RPMI7951 (cell line): ENCODE measurements around the gene ZBTB24. TPM values are rescaled to one million over a fixed set of nuclear protein-coding genes. Genes with fewer than 3 reads are reported as not detected.

Source experiments
- DNase-seq: peaks from one replicate; pipeline ENCODE4 v3.0.0-alpha.2; 2012; ENCODE audit warnings: low read depth
- total RNA-seq: library from RNA; depleted of rRNA; stranded (reverse); fragments of >200 nt; shearing (Covaris generic); gene quantifications from 2 replicates; pipeline ENCODE4 v1.2.3, GENCODE V29; 2014

Gene ZBTB24
- total RNA-seq, 1 experiment from 2014 or later: 8.4 TPM

DNA sequence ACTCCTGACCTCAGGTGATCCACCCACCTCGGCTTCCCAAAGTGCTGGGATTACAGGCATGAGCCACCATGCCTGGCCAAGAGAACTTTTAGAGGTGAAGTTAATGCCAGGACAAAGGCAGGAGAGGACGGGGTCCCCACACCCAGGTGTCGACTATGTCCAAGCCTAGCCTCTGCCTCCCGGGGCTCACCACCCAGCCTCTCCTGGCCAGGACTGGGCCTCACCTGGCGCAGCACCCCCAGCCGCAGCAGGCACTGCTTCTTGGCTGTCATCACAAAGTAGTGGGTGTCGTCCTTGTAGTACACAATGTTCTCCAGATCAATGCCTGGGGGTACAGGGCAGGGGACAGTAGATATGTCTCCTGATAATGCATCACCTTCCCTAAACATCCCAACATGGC lies 31.6 kb downstream of the ZBTB24 start:
- DNase-seq: no peak

DNA sequence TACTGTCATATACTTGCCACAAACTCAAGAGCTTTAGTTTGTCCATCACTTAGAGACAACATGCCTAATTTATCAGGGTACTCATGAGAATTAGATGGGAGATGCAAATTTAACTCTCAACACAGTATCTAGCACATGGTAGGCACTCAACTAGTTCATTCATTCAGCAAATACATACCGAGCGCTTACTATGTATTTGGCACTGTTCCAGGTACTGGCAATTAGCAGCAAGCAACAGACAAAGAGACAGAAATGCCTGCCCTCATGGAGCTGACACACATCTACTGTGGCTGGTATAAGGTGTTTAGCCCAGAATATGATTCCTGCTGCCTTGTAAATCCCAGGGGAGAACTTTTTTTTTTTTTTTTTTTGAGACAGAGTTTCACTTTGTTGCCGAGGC lies 32.2 kb downstream of the ZBTB24 start:
- DNase-seq: no peak

- no peak for DNase-seq
Measured at GRCh38 chr6:109449795-109450673, 33.0 kb downstream of the ZBTB24 start.

GRCh38 chr6:109449064-109449794 lies 33.8 kb downstream of the ZBTB24 start:
- DNase-seq: no peak

GRCh38 chr6:109448615-109449014 lies 34.4 kb downstream of the ZBTB24 start:
- no peak for DNase-seq

DNA sequence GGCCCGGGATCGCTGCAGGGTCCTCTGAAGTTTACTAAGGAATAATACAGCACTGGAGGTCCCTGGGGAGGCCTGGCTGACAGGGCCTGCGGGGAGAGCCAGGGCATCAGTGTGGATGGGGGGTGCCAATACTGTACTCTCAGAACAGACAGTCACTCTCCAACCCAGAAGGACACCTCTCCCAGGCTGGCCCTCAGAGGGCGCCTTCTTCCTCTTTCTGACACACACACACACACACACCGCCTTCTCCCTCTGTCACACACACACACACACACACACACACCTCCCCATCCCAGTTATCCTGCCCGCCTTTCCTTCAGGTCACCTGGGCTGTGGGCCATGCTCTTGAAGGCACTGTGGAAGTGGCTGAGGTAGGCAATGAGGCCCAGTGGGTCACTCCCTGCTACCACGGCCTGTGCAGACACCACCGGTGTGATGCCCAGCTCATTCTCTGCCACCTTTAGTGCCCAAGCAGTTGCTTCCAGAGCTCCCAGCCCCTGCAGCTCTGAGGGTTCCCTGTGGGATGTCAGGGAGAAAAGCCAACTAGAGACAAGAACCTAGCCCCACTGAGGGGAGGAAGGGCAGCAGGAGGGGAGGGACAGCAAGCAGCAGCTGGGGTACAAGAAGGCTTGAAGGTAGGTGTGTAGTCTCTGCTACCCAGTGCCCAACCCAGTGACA lies 35.0 kb downstream of the ZBTB24 start:
- no peak for DNase-seq

DNA sequence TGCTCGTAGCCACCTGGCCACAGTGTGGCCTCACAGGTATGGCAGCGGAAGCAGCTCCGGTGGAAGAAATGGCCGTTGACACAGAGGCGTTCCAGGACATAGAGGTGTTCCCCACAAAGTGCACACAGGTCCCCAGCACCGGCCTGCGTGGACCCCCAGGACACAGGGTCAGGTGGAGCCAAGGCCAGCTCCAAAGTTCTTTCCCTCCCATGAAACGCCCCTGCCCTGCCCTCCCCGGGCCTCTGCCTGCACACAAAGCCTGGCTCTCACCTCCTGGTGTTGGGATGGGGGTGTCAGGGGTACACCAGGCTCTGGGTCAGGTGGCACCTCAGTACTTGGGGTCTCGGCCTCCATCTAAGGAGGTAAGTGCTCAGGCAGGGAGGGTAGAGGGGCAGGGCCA lies 35.9 kb downstream of the ZBTB24 start:
- no peak for DNase-seq

DNA sequence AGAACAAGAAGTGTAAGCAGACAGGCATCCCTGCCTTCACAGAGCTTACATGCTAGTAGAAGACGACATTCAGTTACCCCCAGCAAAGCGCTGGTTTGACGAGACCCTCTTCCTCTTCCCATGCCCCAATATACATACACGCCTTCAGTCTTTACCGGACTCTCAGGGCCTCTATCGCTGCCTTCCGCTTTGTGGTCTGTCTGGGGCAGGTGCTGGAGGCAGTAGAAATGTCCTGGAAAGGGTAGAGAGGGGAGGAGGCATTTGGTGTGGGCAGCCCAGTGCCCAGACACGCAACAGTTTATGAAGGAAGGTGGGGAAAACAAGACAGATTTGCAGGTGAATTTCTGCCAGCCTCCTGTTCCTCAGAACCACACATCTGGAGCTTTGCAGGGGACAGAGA lies 36.5 kb downstream of the ZBTB24 start:
- DNase-seq: no peak

DNA sequence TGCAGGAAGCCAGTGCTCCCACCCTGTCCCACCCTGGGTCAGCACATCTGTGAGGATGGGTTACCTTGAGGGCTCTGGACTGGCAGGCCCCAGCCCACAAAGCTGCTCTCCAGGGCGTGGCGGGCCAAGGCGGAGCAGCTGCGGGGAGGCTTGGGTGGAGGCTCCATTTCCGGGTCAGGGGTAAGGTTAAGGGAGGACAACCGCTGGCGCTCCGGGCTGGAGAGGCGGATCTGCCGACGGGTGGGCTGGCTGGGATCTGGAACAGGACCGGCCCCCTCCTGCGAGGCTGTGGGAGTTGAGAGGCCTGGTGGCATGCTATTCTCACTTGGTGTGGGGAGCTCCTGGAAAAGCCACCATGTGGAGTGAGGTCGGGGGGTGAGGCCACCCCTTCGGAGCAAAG lies 36.9 kb downstream of the ZBTB24 start:
- DNase-seq: no peak

DNA sequence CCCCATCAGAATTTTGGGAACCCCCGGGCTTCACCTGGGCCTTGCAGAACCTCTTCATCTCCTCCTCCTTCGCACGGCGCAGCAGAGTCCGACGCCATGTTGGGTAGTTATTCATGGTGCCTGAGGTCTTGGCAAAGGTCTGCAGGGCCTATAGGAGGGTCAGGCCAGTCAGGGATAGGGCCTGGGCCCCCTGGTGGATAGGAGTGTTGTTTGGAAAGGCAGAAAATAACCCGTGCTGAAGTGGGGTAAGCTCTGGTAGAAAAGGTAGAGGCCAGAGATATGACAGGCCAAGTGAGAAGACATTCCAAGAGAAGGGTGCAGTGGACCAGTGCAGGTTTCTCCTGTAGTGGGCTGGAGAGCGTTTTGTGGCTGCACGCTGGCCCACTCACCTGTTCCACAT lies 37.6 kb downstream of the ZBTB24 start:
- DNase-seq: no peak

DNA sequence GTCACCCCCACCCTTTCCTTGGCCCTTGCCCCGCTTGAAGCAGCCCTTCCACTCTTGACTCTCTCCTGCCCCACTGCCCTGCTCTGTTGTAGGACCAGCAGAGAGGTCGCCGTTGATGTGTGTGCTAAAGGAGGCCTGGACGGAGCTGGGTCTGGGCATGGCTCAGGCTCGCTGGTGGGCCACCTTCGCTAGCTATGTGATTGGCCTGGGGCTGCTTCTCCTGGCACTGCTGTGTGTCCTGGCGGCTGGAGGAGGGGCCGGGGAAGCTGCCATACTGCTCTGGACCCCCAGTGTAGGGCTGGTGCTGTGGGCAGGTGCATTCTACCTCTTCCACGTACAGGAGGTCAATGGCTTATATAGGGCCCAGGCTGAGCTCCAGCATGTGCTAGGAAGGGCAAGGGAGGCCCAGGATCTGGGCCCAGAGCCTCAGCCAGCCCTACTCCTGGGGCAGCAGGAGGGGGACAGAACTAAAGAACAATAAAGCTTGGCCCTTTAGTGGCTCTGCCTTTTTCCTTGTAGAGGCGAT lies 39.5 kb downstream of the ZBTB24 start:
- no peak for DNase-seq

DNA sequence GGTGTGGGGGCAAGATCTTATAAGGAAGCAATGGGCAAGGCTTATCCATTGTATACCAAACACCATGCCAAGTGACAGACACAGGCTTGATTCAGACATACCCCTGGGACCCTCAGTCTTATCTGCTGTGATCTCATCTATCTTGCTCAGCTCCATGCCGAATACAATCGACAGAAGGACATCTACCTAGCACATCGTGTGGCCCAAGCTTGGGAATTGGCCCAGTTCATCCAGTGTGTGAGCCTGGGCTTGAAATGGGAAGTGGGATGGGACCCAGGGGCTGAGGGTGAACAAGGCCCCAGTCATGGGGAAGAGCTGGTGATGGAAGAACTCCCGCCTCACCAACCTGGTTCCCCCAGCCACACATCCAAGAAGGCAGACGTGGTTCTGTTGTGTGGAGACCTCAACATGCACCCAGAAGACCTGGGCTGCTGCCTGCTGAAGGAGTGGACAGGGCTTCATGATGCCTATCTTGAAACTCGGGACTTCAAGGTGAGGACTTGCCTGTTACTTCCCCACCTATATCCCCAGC lies 40.6 kb downstream of the ZBTB24 start:
- DNase-seq: no peak

DNA sequence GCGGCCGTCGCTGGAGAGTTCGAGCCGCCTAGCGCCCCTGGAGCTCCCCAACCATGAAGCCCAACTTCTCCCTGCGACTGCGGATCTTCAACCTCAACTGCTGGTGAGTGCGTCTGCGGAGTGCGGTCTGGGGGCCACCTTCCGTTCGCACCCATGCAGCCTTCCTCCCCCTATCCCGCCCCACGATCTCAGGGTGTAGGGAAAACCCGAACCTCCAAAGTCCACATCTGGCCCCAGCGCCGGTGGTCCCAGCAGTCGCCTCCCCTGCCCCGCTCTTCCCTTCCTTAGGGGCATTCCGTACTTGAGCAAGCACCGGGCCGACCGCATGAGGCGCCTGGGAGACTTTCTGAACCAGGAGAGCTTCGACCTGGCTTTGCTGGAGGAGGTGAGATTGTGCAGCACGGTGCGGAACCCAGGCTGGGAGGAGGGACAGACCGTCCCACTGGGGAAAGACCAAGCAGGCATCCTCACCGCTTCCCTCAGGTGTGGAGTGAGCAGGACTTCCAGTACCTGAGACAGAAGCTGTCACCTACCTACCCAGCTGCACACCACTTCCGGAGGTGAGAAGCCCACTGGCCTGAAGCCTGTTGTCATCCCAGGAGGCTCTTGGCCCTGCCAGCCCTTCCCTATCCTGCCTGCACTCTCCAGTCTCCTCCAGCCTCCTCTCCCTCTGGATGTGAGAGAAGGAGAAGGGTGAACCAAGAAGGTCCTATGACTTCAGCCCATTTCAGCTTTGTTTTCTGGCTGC lies 41.8 kb downstream of the ZBTB24 start:
- DNase-seq: peak; percentile 43

- peak; percentile 85 for DNase-seq
Measured at GRCh38 chr6:109440331-109441068, 42.5 kb downstream of the ZBTB24 start, which contains the start of the genes PPIL6 and SMPD2. Gene PPIL6 (minus strand): TSS chr6:109440628. CDS start chr6:109440590, 38 bp downstream. Gene SMPD2 (plus strand): TSS chr6:109440724. CDS start chr6:109441122, 398 bp downstream.

DNA sequence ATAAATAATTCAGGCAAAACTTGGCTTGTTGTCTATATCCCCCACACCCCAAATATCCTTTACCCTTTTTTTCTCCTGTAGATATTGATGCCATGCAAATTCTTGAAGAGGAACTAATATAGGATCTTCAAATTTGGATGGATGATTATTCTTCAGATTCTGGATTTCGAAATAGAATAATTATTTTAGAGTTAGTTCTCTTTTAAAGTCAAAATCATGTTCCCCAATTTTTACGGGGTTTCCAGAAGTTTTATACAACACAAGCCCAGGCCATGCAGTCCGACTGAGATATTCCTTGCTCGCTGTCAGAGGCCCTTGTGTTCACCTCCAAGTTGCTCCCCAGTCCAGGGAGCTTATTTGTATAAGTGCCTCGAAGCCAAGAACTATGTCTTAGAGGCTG lies 47.0 kb downstream of the ZBTB24 start:
- DNase-seq: no peak

- no peak for DNase-seq
Measured at GRCh38 chr6:109434456-109434855, 48.6 kb downstream of the ZBTB24 start.

DNA sequence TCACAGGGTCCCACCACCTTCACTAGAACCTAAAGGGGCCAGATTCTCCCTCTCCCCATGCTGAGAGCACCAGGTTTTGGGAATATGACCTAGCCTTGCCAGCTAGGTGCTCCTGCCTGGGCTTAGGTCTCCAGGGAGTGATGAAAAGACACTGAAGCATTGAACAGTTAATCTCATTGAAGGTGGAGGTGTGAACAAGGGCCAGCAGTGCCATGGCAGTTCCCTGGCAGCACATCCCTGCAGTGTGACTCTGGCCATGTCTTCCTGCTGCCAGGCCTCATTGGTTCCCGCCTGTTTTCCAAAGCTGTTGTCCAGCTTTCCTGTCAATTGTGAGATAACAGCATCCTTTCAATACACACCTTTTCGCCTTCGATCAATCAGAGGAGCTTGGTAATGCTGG lies 53.5 kb downstream of the ZBTB24 start:
- DNase-seq: no peak

DNA sequence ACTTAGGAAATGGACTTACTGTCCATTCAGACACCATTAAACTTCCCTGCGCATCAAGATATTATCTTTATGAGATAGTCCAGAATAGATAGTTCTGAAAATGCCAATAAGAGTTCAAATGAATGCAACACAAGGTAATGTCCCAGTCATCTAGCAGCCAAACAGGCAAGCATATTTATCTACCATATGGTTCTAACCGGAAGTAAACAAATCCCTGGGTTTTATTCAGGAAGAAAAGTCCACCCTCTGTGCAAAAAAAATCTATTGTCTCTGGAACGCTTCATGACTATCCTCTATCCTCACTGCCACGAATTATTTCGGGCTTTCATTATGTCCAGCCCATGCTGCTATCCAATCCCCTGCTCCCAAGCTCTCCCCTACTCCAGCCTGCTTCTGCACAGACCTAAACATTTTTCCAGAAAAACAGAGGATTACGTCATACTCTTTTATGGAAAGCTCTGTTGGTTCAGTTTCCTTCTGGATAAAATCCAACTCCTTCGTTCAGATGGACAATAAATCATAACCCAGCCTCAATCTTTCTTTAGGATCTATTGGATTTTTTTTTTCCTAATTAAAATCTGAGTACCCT lies 54.0 kb downstream of the ZBTB24 start:
- DNase-seq: peak; percentile 30

DNA sequence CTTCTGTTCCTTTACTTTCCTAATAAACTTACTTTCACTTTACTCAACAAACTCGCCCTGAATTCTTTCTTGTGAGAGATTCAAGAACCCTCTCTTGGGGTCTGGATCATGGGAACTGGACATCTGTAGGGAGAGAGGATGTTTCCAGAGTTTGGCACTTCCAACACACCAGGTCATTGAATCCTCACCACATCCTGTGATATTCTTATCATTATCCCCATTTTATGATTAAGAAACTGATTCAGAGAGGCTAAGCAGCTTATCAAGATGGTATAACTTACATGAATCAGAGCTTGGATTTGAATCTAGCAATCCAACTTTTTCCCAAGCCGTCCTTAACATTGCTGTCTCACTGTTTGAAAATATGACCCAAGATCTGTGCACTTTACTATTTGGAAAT lies 58.1 kb downstream of the ZBTB24 start:
- DNase-seq: peak; percentile 41

DNA sequence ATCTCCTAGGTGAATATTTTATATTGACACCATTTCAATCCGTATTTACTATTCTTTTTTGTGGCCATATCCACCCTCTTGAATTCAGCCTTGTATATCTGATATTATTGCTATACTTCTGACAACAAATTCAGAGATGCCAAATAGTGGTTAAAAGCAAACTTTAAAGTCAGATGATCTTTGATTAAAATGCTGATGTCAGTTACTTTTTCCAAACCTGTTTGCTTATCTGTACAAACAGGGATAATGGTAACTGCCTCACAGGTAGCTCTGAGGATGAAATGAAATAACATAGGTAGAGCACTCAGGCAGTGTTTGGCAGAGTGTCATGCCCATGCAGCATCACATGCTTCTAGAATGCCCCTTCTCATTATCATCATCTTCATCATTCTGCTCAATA lies 61.8 kb downstream of the ZBTB24 start:
- DNase-seq: no peak
